Endothelial cell of umbilical vein (primary cell): ENCODE data around the gene RGS6. TPM values are rescaled to one million over a fixed set of nuclear protein-coding genes. Genes with fewer than 3 reads are reported as not detected.

ENCODE experiments used
- BruUV-seq: library from RNA; stranded (reverse); fragments of 400-500 nt; replicated peaks from 2 replicates; lab custom pipeline; 2021; lab: Mats Ljungman, UMichigan
- CTCF ChIA-PET: fragments of 300-600, 350-600 bp; sonication (Branson Sonifier 250); formaldehyde crosslinking; loops from one replicate; lab custom pipeline; 2021; ENCODE audit warnings: antibody characterized with exemption, inconsistent platforms; lab: Charles Lee
- POLR2A ChIA-PET: fragments of 300-600, 350-600 bp; sonication (Branson Sonifier 250); formaldehyde crosslinking; loops from one replicate; lab custom pipeline; 2021; ENCODE audit warnings: antibody characterized with exemption, inconsistent platforms; lab: Charles Lee
- DNase-seq: peaks from one replicate; pipeline ENCODE4 v3.0.0-alpha.2; 2011; ENCODE audit warnings: low read depth, low spot score
- FAIRE-seq: peaks from 2 replicates; lab custom pipeline; 2011; peaks lifted over from hg19 to GRCh38; lab: Jason Lieb, UNC
- H2AFZ ChIP-seq: 2 replicates; pipeline ENCODE4 v1.6.0; 2012; ENCODE audit warnings: low read depth, low read length, control low read depth, inconsistent platforms
- H3K27ac ChIP-seq: 2 replicates; pipeline ENCODE4 v1.5.1; 2011; ENCODE audit warnings: low read depth, mild to moderate bottlenecking, control low read depth, low read length, moderate library complexity; ENCODE audit not compliant: insufficient read depth
- H3K27me3 ChIP-seq, 2 experiments: 2 replicates each; pipeline versions ENCODE4 v1.6.0 to v1.6.1; 2011; ENCODE audit warnings: low read length in 2 of 2, mixed read lengths in 1 of 2; ENCODE audit not compliant: control insufficient read depth in 2 of 2, insufficient read depth in 2 of 2
- H3K36me3 ChIP-seq, 2 experiments: 2 replicates in 1 of 2; 3 replicates in 1 of 2; pipeline ENCODE4 v1.5.1; 2011; ENCODE audit warnings: low read length in 2 of 2, mild to moderate bottlenecking in 1 of 2, moderate library complexity in 1 of 2; ENCODE audit not compliant: control insufficient read depth in 2 of 2, insufficient read depth in 2 of 2; ENCODE audit errors: extremely low read depth in 1 of 2
- H3K4me1 ChIP-seq: 3 replicates; pipeline ENCODE4 v1.5.1; 2011; ENCODE audit warnings: mild to moderate bottlenecking, low read length; ENCODE audit not compliant: control insufficient read depth, insufficient read depth; ENCODE audit errors: extremely low read depth
- H3K4me2 ChIP-seq: 2 replicates; pipeline ENCODE4 v1.6.1; 2011; ENCODE audit warnings: low read length, control low read depth, mixed read lengths; ENCODE audit not compliant: insufficient read depth
- H3K4me3 ChIP-seq, 3 experiments: fragments of 200-600 bp in 1 of 3; sonication (generic), shearing (Covaris generic) in 1 of 3; replicated peaks in 1 of 3; 2 replicates each; pipeline ENCODE4 v1.5.1; 2011 to 2016; ENCODE audit warnings: control low read depth in 3 of 3, low read length in 3 of 3, mild to moderate bottlenecking in 2 of 3, inconsistent platforms in 1 of 3, low read depth in 1 of 3, moderate library complexity in 1 of 3; ENCODE audit not compliant: insufficient read depth in 1 of 3
- H3K79me2 ChIP-seq: 2 replicates; pipeline ENCODE4 v1.6.0; 2012; ENCODE audit warnings: low read length, inconsistent platforms; ENCODE audit not compliant: control insufficient read depth, insufficient read depth
- H3K9ac ChIP-seq: replicated peaks from 2 replicates; pipeline ENCODE3; 2011; ENCODE audit warnings: low read length, control low read depth; ENCODE audit not compliant: insufficient read depth; ENCODE audit errors: extremely low read depth
- H3K9me1 ChIP-seq: replicated peaks from 3 replicates; pipeline ENCODE4 v1.6.0; 2011; ENCODE audit warnings: mild to moderate bottlenecking, low read length; ENCODE audit not compliant: control insufficient read depth, insufficient read depth; ENCODE audit errors: extremely low read depth
- H3K9me3 ChIP-seq: replicated peaks from 2 replicates; pipeline ENCODE4 v1.5.1; 2012; ENCODE audit warnings: low read length, inconsistent platforms; ENCODE audit not compliant: control insufficient read depth, insufficient read depth
- H4K20me1 ChIP-seq: replicated peaks from 2 replicates; pipeline ENCODE3; 2011; ENCODE audit warnings: mild to moderate bottlenecking, low read length; ENCODE audit not compliant: control insufficient read depth, insufficient read depth; ENCODE audit errors: extremely low read depth
- EZH2 ChIP-seq: IDR thresholded peaks from 2 replicates; pipeline ENCODE4 v1.6.1; 2012; ENCODE audit warnings: borderline replicate concordance, low read depth, mild to moderate bottlenecking, moderate library complexity, low read length, inconsistent platforms; ENCODE audit not compliant: severe bottlenecking
- FOS ChIP-seq: IDR thresholded peaks from 2 replicates; pipeline ENCODE4 v1.6.1; 2011; ENCODE audit warnings: mild to moderate bottlenecking, low read length, moderate library complexity, borderline replicate concordance; ENCODE audit not compliant: insufficient read depth
- GATA2 ChIP-seq: IDR thresholded peaks from 2 replicates; pipeline ENCODE4 v1.7.0; 2011; ENCODE audit warnings: low read depth, mild to moderate bottlenecking, moderate library complexity, mixed read lengths, low read length; ENCODE audit not compliant: insufficient read length, insufficient read depth
- JUN ChIP-seq: IDR thresholded peaks from 2 replicates; pipeline ENCODE4 v1.6.1; 2011; ENCODE audit warnings: borderline replicate concordance, low read depth; ENCODE audit not compliant: insufficient read length, insufficient read depth
- MYC ChIP-seq: IDR thresholded peaks from one replicate; pipeline ENCODE4 v1.6.1; 2011; ENCODE audit warnings: mild to moderate bottlenecking, low read depth, low read length
- POLR2A ChIP-seq: IDR thresholded peaks from 2 replicates; pipeline ENCODE4 v1.6.1; 2012; ENCODE audit warnings: low read depth, mild to moderate bottlenecking, control low read depth, low read length
- POLR2AphosphoS5 ChIP-seq: IDR thresholded peaks from 2 replicates; pipeline ENCODE4 v1.6.1; 2012; ENCODE audit warnings: low read depth, mild to moderate bottlenecking, control low read depth, low read length, moderate library complexity; ENCODE audit not compliant: insufficient read depth
- dilution Hi-C: fragments of 300-500 bp; cut with MboI; formaldehyde crosslinking; loops from one replicate; pipeline ENCODE4 v1.15.0; 2019; ENCODE audit warnings: low sequenced_read_pairs; ENCODE audit not compliant: extremely low pct_ligation_motif_present
- intact Hi-C: fragments of 100-400 bp; cut with micrococcal nuclease; formaldehyde crosslinking; loops from one replicate; pipeline ENCODE4 v1.10.0; 2022
- polyA plus RNA-seq, 4 experiments: library from polyadenylated mRNA; depleted of rRNA in 3 of 4; stranded (reverse) in 3 of 4; unstranded in 1 of 4; fragments of >200 nt; gene quantifications; 2 replicates each; pipeline versions ENCODE4 v1.2.1 to v1.2.3, GENCODE V29; 2011 to 2012; ENCODE audit warnings: missing spikeins in 1 of 4
- total RNA-seq: library from RNA; stranded (reverse); gene quantifications from 2 replicates; pipeline ENCODE4 v1.2.3, GENCODE V29; 2021
- TF ChIP-seq, protein P1 (sequence below), 2 donors: IDR thresholded peaks; 1 replicate in 1 of 2; 2 replicates in 1 of 2; pipeline ENCODE4 v1.5.1; 2011; ENCODE audit warnings: low read length in 2 of 2, mild to moderate bottlenecking in 2 of 2, moderate library complexity in 2 of 2, control low read depth in 1 of 2, inconsistent platforms in 1 of 2, low read depth in 1 of 2; ENCODE audit not compliant: insufficient read depth in 1 of 2; ENCODE audit errors: extremely low read depth in 1 of 2
- TF ChIP-seq, protein P2 (sequence below): IDR thresholded peaks from 2 replicates; pipeline ENCODE4 v1.6.1; 2011; ENCODE audit not compliant: insufficient read depth, insufficient read length

The RGS6 gene
- total and polyA plus RNA-seq, 2 donors (not counting 3 experiments of a cell fraction or from before 2014, with no cell fraction given), result not detected

DNA sequence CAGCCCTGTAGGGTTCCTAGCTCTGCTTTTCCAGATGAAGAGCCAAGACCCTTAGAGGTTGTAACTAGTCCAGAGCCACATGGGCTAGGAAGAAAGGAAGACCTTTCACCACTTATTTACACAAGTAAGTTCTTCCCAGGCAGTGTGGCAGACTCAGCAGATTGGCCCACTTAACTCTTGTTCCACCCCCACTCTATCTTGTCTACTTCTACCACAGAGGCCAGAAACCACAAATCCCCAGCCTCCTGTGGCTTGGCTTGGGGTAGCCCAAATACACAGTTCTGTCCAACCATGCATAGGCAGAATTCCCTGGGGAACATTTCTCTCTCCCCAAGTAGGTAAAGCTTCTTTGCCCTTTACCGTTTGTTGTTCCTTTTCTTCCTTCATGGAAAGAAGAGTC lies 383.5 kb downstream of the RGS6 start:
- H3K4me2 ChIP-seq, result no peak overlapping the region
- H3K4me3 ChIP-seq, result no peak overlapping the region
- DNase-seq, result no peak
- FAIRE-seq, result no peak
- intact Hi-C loops (no loop called here), dilution Hi-C loops (no loop called here)
- no peaks in the 10 kb centered on the region for H3K9me3 ChIP-seq
- no peak overlapping the region for H3K27ac ChIP-seq
- no peaks in the 10 kb centered on the region for H3K9me1 ChIP-seq
- ChIA-PET POLR2A (no interaction called here), CTCF (no interaction called here)
- TF ChIP-seq, protein P1, sequence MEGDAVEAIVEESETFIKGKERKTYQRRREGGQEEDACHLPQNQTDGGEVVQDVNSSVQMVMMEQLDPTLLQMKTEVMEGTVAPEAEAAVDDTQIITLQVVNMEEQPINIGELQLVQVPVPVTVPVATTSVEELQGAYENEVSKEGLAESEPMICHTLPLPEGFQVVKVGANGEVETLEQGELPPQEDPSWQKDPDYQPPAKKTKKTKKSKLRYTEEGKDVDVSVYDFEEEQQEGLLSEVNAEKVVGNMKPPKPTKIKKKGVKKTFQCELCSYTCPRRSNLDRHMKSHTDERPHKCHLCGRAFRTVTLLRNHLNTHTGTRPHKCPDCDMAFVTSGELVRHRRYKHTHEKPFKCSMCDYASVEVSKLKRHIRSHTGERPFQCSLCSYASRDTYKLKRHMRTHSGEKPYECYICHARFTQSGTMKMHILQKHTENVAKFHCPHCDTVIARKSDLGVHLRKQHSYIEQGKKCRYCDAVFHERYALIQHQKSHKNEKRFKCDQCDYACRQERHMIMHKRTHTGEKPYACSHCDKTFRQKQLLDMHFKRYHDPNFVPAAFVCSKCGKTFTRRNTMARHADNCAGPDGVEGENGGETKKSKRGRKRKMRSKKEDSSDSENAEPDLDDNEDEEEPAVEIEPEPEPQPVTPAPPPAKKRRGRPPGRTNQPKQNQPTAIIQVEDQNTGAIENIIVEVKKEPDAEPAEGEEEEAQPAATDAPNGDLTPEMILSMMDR (IDR thresholded peaks at IDR 0.05; ENCODE audit: extremely low read depth in 1 of 2, insufficient read depth in 1 of 2, low read depth in 1 of 2, low read length in 2 of 2), result no peak
- TF ChIP-seq GATA2, result no peak
- no peak for TF ChIP-seq POLR2A
- TF ChIP-seq POLR2AphosphoS5, result no peak
- TF ChIP-seq, protein P2, sequence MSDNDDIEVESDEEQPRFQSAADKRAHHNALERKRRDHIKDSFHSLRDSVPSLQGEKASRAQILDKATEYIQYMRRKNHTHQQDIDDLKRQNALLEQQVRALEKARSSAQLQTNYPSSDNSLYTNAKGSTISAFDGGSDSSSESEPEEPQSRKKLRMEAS, result no peak
- no peak for TF ChIP-seq EZH2
- TF ChIP-seq FOS, result no peak
- no peak for TF ChIP-seq MYC
- TF ChIP-seq JUN, result no peak
- H3K9ac ChIP-seq, result no peak overlapping the region
- no peaks in the 10 kb centered on the region for H3K4me1 ChIP-seq
- H3K27me3 ChIP-seq, result no peaks in the 10 kb centered on the region
- BruUV-seq, result no TSS peak
- H2AFZ ChIP-seq, result no peak overlapping the region
- no peaks in the 10 kb centered on the region for H4K20me1 ChIP-seq
- no peaks in the 10 kb centered on the region for H3K79me2 ChIP-seq
- H3K36me3 ChIP-seq, result no peaks in the 10 kb centered on the region
